ENCODE results near the gene HS1BP3.

HS1BP3 gene

DNA sequence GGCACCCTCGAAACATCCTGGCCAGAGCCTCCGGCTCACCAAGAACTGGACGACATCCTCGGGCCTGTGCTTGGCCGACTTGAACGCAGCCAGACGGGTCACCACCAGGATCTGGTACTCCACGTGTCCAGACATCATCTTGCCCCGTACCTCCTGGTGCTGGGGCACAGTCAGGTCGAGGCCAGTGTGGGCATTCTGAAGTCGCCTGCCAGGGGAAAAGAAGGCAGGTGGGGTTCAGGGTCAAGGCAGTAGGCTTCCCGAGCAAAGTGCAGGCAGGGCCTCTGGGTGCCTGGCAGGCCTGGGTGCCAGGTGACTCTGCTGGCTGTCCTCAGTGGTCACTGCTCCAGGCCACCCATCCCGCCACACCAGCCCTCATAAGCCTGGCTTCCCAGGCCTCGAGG lies 5.6 kb downstream of the HS1BP3 start:
- DNase-seq, result no peak

DNA sequence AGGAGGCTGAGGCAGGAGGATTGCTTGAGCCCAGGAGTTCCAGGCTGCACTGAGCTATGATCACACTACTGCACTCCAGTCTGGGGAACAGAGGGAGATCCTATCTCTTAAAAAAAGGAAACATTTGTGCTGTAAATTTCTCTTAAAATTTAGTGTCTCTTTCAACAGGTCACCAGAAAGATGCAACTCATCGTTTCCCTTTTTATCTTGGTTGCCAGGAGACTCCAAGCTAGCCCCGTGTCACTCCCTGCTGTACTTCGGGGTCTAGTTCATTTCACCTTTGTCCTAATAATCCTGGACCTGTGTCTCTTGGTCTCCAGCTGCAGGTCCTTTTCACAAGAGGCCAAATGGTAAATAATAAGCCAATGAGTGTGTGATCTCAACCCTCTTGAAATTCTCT lies 7.1 kb downstream of the HS1BP3 start:
- DNase-seq, result no peak

DNA sequence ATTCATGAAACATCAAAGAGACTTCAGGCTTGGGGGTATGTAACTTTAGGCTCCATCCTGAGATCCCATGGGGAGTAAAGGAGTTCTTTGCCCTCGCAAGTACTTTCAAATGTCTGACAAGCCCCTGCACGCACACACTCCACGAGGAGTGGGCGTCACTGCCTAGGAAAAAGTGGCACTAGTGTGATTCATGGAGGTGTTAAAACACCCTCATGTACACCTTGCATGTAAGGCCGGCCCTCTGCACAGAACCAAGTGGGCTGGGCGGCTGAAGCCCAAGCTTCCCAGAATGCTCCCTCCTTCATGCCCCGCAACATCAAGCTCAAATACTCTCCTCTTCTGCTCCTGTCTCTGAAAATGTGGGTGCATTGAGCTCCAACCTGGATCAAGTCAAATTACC lies 7.8 kb downstream of the HS1BP3 start:
- DNase-seq, result no peak

DNA sequence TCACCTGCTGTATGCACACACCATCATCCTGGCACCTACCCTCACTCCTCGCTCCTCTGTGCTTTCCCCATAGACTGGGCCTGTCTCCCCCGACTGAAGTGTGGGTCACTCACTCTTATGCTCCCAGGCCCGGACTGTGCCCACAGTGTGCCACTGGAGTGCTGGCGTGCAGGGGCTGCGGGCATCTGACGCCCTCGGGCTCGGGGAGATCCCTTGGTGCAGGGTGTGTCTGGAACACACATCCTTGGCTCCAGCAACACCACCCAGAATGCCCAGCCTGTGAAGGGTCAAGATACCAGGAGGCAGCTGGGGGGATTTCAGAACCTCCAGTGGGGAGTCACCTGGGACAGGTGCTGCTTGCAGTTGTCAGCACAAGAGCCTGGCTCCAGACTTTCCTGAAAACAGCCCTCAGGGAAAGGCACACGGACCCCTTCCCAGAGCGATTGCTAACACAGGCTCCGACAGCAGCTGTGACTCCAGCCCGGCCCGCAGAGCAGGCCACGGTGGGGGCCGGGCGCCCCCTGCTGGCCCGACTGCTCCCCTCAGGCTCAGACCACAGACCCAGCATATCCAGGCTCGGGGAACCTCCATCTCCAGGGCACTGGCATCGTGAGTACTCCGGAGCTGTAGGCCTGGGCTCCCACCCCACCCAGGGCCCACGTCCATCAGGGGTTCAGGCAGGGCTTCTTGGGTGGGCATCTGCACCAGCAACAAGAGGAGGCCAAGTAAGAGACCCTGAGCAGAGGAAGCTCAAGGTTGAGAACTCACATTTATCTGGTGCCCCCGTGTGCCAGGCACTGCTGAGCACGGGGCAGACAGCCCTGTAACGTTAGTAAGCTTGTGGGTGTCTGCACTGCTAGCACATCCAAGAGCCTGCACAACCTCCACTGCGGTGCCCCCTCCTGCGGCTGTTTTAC lies 8.6 kb downstream of the HS1BP3 start:
- peak; percentile 75 for DNase-seq

DNA sequence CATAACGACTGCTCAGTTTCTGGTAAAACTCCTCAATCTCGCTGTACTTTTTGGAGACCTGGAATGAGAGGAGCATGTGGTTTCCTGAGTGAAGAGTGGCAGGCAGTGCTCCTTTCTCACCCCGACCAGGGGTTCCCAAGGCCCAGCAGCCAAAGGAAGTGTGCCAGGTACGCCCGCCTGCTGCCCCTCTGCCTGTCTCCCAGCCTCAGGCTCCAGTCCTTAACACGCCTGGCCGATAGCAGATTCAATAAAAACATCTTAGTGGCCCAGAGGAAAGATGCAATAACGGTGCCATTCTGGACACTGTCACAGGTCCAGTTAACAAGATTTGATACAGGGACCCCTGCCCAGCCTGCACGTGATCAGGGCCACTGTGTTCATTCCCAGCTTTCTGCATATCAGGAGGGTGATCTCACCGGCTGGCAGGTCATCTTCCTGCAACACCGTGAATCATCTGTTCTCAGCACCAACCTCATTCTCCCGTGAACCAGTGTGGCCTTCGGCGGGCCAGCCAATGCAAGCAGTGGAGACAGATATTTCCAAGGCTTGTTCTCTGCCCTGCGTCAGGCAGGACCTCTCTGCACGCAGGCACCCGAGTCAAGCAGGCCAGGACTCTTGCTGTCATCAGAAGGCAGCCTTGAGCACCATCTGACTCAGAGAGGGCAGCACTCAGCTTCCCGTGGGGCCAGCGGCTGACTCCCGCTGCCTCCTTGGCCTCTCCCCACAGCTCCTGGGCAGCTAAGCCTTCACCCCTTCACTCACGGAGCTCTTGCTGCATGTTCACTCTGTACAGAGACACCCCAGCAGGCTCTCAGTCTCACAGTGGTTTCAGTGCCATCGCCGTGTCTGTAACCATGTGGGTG lies 9.5 kb downstream of the HS1BP3 start:
- DNase-seq, result no peak

DNA sequence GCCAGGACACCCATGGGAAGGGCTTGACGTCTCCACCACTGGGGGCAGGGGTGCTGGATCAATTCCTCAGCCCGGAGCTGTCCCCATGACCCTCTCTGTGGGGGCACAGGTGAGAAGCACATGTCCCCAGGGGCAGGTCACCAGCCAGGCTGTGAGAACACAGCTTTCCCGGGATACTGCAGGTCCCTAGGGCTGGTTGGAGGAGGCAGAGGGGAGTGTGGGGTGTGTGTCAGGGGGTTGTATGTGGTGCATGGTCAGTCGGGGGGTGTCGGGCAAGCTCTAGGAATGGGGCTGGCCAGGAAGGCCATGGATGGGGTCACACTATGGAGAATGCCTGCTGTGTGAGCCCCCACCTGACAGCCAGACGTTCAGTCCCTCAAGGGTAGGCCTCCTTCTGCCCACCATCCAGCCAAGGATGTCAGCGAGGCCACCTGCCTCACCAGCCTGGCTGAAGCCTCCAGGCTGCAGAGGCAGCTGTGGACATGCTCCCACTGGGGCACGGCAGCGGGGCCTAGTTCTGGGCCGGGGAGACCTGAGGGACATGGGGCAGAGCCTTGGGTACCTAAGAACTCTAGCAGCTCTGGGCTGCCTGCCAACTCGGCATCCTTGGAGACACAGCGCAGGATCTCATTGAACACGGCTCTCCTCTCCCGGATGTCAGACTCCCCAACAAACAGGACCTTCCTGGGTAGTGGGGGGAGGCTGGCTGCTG lies 10.3 kb downstream of the HS1BP3 start:
- DNase-seq, result no peak

DNA sequence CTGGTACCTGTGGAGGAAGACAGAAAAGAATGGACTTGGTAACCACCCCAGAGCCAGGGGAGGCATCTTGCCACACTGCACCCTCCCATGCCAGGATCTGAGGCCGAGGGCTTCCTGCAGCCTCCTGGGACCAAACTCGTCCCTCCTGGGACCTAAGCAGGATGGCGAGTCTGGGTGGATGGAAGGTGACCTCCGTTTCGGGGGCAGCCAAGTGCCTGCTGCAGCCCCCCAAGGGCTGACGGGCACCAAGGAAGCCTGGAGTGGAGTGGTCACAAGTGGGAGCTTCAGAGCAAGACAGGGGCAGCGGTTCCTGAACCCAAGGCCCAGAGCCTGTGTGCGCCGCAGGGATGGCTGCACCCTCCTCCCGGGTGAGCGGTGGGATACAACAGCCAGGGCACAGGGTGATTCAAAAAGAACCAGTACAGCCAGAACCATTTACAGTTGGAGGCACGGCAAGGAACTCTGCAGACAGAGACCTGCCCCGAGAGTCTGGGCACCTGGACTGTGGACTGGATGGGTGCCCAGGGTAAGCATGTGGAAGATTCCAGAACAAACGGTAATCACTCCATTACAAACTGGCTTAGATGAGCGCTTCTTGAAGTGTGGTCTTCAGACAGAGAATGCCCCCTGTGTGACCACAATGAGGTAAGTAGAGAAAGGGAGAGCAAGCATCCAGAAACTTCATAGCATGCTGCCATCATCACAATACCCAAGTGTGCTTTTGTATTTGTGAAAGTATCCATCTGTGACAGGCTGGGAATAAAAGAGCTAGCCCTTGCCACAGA lies 12.1 kb downstream of the HS1BP3 start:
- DNase-seq, result no peak

DNA sequence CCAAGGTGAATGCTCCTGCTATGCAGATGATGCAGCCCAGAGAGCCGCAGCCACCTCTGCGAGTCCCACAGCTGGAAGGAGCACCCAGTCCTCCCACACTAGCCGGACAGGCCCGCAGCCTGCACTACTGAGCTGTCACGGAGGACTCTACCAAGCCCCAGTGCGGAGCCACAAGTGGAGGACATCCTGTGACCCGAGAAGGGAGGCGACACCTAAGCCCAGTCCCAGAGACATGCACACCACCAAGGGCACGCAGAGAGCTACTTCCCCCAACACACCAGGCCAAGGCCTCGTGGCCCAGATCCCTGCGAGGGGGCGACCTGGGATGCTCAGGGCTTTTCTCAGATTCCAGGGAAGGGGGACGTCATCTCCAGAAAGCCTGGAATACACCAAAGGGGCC lies 12.9 kb downstream of the HS1BP3 start:
- no peak for DNase-seq

DNA sequence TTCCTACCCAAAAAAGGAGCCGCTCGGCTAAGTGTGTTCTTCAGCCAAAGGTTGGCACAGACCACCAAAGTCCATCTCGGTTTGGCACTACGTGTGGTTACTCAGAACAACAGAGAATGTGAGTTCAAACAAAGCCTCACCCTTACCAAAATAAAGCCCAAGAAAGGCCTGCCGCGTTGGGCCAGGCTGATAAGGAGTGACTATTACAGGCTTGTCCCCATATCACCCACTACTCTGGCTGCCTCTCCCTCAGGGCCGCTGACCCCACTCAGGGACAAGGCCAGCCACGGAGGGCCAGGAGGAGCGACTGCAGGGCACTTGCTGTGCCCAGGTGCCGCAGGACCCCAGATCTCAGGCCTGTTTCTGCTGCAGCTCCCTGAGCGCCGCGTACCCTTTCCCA lies 13.8 kb downstream of the HS1BP3 start:
- no peak for DNase-seq

DNA sequence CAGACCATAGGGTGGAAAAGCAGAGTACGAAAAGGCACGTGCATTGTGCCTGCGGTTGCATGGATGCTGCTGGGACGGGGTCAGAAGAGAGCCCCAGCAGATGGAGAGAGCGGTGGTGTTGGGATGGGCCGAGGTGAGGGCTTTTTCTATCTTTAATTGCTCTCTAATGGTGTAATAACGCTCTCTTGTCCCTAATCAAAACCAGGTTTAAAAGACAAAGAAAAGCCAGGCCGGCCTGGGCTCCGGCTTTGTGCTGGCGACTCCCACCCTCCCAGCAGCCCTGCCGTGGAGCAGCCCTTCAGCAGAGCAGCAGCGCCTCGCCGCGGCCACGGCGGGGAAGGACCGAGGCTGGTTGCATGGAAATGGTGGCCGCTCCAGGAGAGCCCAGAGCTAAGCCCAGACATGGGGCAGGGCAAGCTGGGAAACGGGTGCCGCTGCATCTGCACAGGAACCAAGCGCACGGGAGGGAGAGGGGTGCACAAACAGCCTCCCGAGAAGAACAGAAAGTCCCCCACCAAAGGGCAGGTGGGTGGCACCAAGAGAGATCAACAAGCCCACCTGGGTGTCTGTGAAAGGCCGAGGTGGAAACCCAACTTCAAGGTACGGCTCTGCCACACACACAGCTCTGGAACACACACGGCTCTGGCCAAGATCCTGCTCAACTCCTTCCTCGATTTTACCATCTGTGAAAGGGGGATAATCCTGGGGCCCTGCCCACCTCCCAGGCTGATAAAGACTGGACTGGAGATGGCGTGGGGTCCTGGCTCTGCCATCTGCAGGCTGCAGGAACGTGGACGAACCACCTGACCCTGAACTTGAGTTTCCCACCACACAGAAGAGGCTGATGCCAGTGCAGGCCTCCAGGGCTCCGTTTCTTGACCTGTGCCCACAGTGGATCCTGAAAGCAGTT lies 15.0 kb downstream of the HS1BP3 start:
- DNase-seq, result peak; percentile 20

DNA sequence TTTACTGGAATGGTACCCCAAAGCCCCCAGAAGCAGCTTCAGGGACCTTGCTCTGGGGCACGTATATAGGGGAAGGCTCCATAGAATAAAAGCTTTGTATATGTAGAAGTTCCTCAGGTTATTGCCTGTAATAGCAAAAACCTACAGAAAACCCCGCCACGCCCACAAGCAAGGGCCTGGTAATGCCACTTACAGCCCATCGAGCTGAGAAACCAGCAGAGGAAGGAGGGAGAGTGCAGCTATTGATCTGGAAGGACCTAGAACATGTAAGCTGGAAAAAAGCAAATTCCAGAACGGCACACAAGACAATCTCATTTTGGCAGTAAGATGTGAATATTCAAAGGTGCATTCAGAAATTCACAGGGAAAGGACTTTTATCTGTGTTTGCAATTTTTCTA lies 15.8 kb downstream of the HS1BP3 start:
- no peak for DNase-seq

DNA sequence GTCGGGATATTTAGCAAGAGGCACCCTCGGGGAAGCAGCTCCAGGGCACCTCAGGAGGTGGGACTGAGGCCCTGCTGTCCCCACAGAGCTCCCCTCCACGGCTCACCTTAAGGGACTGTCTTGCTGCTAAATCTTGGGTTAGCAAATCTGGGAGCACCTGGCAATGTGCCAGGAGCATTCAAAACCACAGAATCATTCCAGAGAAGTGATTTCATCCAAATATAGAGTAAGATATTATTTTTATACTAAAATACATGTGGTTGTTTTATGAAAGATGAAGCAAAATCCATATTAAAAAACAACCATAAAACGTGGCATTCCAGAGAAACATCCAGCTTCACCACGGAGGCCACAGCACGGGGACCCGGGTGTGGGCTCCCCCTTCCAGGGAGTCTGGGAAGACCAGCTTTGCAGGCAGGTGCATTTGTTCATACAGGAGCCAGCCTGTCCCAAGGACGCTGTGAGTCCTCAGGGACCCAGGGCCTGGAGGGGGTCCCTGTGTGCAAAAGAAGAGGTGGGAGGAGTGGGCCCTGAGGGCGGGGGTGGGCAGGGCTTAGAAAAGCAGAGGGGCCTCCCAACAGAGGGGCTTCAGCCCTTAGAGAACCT lies 16.3 kb downstream of the HS1BP3 start:
- no peak for DNase-seq

DNA sequence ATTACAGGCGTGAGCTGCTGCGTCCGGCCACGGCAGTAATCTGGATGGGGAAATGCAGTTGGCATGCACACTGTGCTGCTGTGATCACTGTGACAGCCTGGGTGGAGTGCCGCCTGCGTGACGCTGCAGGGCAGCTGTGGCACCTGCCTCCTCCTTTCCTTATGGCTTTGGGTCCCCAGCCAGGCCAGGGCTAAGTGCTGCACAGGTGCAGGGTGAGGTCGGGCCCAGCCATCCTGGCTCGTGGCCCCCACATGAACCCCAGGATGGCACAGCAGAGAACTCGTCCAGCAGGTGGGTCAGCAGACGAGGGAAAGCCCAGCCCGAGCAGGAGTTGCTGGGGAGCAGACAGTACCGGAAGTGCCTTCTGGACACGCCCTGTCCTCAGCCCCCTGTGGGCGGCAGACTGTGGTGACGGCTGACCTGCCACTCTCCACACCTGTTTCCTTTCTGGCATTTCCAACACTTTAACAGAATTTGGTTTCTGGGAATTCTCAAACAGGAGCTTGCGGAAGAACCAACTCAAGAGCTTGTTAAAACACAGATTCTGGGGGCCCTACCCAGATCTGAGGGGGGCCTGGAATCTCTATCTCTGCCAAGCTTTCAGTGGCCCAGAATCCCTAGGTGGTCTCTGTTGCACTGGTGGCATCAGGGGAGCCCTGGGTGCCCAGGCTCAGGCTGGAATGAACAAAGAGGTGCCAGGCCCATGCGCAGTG lies 16.9 kb downstream of the HS1BP3 start:
- DNase-seq, result no peak

DNA sequence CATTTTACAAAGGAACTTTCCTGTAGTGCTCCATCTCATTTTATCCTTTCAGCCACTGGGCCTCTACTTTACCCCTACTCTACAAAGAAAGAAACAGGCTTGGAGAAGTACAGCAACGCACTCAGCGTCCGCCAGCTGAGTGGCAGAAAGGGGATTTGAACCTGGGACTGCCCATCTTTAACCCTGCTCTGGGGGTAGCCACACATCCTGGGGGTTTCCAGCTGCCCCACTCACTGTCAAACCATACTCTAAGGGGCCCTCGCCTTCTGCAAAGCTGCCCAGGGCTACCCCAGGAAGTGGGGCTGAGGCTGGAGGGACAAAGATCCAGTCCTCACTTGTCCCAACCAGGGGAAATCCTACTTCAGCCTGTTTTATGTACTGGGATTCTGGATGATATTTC lies 17.9 kb downstream of the HS1BP3 start:
- no peak for DNase-seq

DNA sequence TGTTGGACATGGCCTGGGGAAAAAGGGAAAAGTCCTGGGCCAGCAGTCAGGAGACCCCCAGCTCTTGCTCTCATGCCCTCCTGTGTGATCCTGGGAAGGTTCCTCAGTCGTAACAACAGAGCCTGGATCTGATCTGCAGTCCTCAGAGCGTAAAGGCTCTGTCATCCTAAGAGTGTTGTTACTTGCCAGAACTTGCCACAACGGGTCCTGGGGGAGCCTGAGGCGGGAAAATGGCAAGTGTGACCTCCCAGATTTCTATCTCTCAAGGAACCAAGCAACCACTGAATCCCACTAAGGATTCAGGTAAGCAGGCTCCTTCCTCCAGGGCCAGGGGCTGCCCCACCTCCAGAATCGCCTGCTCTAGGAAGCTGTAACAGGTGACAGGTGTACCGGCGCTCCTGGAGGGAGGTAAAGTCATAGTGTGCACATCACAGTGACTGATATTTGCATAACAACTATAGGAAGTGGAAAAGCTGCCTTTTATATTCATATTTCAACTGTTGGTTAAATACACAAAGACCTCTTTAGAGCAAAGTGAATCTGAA lies 18.4 kb downstream of the HS1BP3 start:
- DNase-seq, result no peak

DNA sequence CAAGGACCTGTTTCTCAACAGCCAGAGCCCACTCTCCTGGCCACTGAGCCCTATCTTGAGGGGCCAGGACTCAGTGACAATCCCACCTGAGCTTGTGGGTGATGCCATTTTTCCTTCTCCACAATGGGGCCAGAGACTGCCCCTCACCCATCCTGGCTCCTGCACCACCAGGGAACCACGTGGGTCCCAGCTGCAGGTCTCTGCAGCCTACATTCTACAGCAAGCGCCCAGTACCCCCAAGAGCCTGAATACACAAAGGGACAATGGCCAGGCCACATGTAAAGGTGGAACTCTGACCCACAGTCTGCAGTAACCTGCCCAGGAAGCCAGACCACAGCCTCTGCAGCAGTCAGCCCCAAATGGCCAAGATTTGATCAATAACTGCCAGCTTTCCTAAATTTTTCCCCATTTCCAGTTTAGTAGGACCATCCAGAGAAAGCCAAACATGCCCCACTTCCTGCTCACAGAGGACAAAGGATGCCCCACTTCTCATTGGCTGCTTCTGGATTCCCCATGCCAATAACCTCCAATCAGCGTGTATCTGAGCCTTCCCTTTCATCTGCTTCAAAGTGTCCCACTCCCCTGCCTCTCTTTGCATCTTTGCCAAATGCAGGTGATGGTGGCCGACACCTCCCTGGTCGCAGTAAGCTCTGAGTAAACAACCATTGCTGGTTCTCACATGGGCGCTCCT lies 19.1 kb downstream of the HS1BP3 start:
- DNase-seq, result no peak

DNA sequence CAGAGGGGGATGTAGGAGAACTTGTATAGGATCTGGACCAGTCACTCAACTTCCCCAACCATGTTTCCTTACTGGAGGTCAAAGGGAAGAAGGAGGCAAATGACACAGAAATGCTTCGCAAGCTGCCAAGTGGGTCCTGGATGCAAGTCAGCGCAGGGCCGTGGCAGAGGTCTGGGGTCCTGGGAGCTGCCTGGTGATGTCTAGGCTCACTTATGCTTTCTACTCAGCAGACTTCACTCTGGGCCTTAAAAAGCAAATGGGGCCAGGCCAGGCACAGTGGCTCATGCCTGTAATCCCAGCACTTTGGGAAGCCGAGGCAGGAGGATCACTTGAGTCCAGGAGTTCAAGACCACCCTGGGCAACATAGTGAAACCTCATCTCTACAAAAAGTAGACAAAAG lies 19.9 kb downstream of the HS1BP3 start:
- DNase-seq, result no peak

DNA sequence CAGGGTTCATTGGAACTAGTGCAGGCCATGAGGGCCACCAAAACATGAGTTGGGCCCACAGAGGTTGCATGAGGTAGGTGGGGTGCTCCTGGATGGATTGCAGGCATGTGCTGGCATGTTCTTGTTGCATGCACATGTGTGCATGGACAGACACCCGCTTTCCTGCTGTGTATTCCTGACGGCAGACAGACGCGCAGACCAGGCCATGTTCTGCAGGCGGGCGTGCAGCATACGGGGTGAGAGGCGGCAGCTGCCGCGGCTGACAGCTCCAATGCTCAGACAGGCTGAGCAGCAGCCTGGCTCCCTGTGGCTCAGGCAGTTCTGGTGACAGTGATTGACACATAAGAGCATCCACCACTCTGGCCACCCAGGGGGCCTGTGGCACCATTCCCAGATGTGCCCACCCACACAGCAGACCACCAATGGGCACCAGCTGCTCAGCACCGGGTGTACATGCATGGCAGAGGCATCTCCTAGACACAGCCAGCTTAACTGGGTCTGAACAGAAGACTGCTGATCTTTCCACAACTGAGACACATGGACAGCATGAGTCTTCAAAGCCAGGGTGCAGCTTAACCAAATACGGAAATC lies 21.2 kb downstream of the HS1BP3 start:
- no peak for DNase-seq

DNA sequence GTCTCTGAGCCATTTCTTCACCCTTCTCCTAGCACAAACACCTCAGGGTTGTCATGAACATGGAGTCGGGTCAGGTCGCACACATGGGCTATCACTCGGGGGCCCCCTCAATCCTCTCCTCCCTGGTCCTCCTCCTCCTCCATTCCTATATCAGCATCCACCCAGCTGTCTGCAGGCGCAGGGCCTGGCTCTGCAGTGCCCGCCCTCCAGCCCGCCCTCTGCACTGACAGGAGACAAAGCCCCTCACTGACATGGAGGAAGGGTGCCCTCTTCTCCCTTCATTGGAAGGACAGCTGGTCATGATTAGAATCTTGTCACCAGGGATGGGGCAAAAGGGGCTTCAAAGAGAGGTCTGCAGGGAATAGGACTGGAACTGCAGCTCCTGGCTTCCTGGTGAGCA lies 21.7 kb downstream of the HS1BP3 start:
- no peak for DNase-seq

Data from stimulated activated CD4-positive, alpha-beta T cell treated with anti-CD3 and anti-CD28 coated beads, Interleukin-12 subunit alpha, Interleukin-12 subunit beta, amount 100 ng/mL, for 4 hours (primary cell).